HepG2 (cell line): Measurements from ENCODE around the gene ATM. TPM values are rescaled to one million over a fixed set of nuclear protein-coding genes. Genes with fewer than 3 reads are reported as not detected.

Experiments
- FIP1L1 ChIP-seq: fragments of 200-400 bp; formaldehyde crosslinking; IDR thresholded peaks from 2 replicates; pipeline ENCODE4 v1.6.1; 2018; ENCODE audit warnings: low read depth, mild to moderate bottlenecking, low read length, moderate library complexity, borderline replicate concordance; ENCODE audit not compliant: insufficient read depth
- JUN ChIP-seq: sonication (generic); formaldehyde crosslinking; IDR thresholded peaks from 2 replicates; pipeline ENCODE4 v1.4.0; 2020; ENCODE audit warnings: mild to moderate bottlenecking, missing genetic modification reagents
- PRPF4 ChIP-seq: fragments of 200-400 bp; formaldehyde crosslinking; IDR thresholded peaks from 2 replicates; pipeline ENCODE4 v1.6.1; 2016; ENCODE audit warnings: low read length, low read depth; ENCODE audit not compliant: poor library complexity, severe bottlenecking
- ZNF33B ChIP-seq: sonication (generic); formaldehyde crosslinking; IDR thresholded peaks from 2 replicates; pipeline ENCODE4 v1.5.1; 2020; ENCODE audit warnings: mild to moderate bottlenecking, missing genetic modification reagents
- ZNF562 ChIP-seq: sonication (generic); formaldehyde crosslinking; IDR thresholded peaks from 2 replicates; pipeline ENCODE4 v1.8.0; 2022; ENCODE audit warnings: missing genetic modification reagents, borderline replicate concordance
- ZNF570 ChIP-seq: sonication (generic); formaldehyde crosslinking; IDR thresholded peaks from 2 replicates; pipeline ENCODE4 v1.4.0; 2020; ENCODE audit warnings: mild to moderate bottlenecking, missing genetic modification reagents, borderline replicate concordance
- ZNF691 ChIP-seq: sonication (generic); formaldehyde crosslinking; IDR thresholded peaks from 2 replicates; pipeline ENCODE4 v1.4.0; 2020; ENCODE audit warnings: missing genetic modification reagents, low read depth, mild to moderate bottlenecking, borderline replicate concordance
- ZNF713 ChIP-seq: sonication (generic); formaldehyde crosslinking; IDR thresholded peaks from 2 replicates; pipeline ENCODE4 v1.4.0; 2020; ENCODE audit warnings: mild to moderate bottlenecking, missing genetic modification reagents
- polyA plus RNA-seq, 8 experiments: library from polyadenylated mRNA; depleted of rRNA in 3 of 8; stranded (reverse) in 7 of 8; unstranded in 1 of 8; fragments of >200 nt; fragmentation: Illumina TruSeq in 4 of 8; extraction: Trizol in 4 of 8; gene quantifications; 2 replicates each; pipeline versions ENCODE4 v1.2.1 to v1.2.3, GENCODE V29; 2011 to 2016; ENCODE audit warnings: low read depth in 4 of 8, missing spikeins in 1 of 8, mixed read lengths in 1 of 8; ENCODE audit not compliant: insufficient read depth in 1 of 8
- total RNA-seq, 5 experiments: library from RNA; depleted of rRNA; stranded (reverse); fragments of >200 nt; fragmentation: Illumina TruSeq; extraction: Trizol; gene quantifications; 2 replicates each; pipeline ENCODE4 v1.2.3, GENCODE V29; 2016; ENCODE audit warnings: low read depth in 1 of 5
- TF ChIP-seq, protein P1 (sequence below): sonication (generic); formaldehyde crosslinking; IDR thresholded peaks from 2 replicates; pipeline ENCODE4 v1.4.0; 2020; ENCODE audit warnings: missing genetic modification reagents, mild to moderate bottlenecking, borderline replicate concordance
- TF ChIP-seq, protein P2 (sequence below): sonication (generic); formaldehyde crosslinking; IDR thresholded peaks from 2 replicates; pipeline ENCODE4 v1.5.1; 2020; ENCODE audit warnings: missing genetic modification reagents, mild to moderate bottlenecking, borderline replicate concordance

Gene ATM
- total and polyA plus RNA-seq, 2 of the 13 experiments (the other 11 are each of a cell fraction or from before 2014, with no cell fraction given), result 40.0 to 71.6 TPM

- TF ChIP-seq ZNF691 (CRISPR knock-in tag) (no peak), ZNF570 (CRISPR knock-in tag) (no peak), FIP1L1 (no peak), ZNF562 (no peak), JUN (CRISPR knock-in tag) (no peak), ZNF33B (CRISPR knock-in tag) (no peak), ZNF713 (CRISPR knock-in tag) (no peak), PRPF4 (no peak)
- TF ChIP-seq, protein P1, sequence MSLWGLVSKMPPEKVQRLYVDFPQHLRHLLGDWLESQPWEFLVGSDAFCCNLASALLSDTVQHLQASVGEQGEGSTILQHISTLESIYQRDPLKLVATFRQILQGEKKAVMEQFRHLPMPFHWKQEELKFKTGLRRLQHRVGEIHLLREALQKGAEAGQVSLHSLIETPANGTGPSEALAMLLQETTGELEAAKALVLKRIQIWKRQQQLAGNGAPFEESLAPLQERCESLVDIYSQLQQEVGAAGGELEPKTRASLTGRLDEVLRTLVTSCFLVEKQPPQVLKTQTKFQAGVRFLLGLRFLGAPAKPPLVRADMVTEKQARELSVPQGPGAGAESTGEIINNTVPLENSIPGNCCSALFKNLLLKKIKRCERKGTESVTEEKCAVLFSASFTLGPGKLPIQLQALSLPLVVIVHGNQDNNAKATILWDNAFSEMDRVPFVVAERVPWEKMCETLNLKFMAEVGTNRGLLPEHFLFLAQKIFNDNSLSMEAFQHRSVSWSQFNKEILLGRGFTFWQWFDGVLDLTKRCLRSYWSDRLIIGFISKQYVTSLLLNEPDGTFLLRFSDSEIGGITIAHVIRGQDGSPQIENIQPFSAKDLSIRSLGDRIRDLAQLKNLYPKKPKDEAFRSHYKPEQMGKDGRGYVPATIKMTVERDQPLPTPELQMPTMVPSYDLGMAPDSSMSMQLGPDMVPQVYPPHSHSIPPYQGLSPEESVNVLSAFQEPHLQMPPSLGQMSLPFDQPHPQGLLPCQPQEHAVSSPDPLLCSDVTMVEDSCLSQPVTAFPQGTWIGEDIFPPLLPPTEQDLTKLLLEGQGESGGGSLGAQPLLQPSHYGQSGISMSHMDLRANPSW, result no peak
- TF ChIP-seq, protein P2, sequence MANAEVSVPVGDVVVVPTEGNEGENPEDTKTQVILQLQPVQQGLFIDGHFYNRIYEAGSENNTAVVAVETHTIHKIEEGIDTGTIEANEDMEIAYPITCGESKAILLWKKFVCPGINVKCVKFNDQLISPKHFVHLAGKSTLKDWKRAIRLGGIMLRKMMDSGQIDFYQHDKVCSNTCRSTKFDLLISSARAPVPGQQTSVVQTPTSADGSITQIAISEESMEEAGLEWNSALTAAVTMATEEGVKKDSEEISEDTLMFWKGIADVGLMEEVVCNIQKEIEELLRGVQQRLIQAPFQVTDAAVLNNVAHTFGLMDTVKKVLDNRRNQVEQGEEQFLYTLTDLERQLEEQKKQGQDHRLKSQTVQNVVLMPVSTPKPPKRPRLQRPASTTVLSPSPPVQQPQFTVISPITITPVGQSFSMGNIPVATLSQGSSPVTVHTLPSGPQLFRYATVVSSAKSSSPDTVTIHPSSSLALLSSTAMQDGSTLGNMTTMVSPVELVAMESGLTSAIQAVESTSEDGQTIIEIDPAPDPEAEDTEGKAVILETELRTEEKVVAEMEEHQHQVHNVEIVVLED, result no peak
Measured at GRCh38 chr11:108307751-108308150, 84.9 kb downstream of the ATM start (continued).
